IMR-90 (cell line): ENCODE measurements around the gene TAAR9. TPM values are rescaled to one million over a fixed set of nuclear protein-coding genes. Genes with fewer than 3 reads are reported as not detected.

Source experiments
- ATAC-seq: fragments of 200-7000 bp; cut with Tn5 transposase; 2 replicates; pipeline ENCODE4 v1.9.1; 2020; ENCODE audit warnings: low read depth, mild to moderate bottlenecking, moderate library complexity
- BruUV-seq: library from RNA; stranded (reverse); fragments of 400-500 nt; replicated peaks from 2 replicates; lab custom pipeline; 2021; lab: Mats Ljungman, UMichigan
- CTCF ChIA-PET: fragments of 300-600 bp; formaldehyde crosslinking; extraction: SDS; loops from one replicate; lab custom pipeline; 2021; ENCODE audit warnings: antibody characterized with exemption; lab: Yijun Ruan, JAX
- POLR2A ChIA-PET: fragments of 300-600 bp; sonication (Branson Sonifier 250); formaldehyde crosslinking; loops from one replicate; lab custom pipeline; 2022; ENCODE audit warnings: antibody characterized with exemption; ENCODE audit not compliant: unreplicated experiment; lab: Charles Lee
- DNase-seq: peaks from one replicate; pipeline ENCODE4 v3.0.0; 2013
- H2AFZ ChIP-seq: replicated peaks from 2 replicates; pipeline ENCODE3; 2013; ENCODE audit warnings: low read length, mild to moderate bottlenecking; ENCODE audit not compliant: poor library complexity
- H2AK5ac ChIP-seq: 2 replicates; pipeline ENCODE4 v1.6.1; 2013; ENCODE audit warnings: low read depth, low read length, inconsistent platforms
- H2AK9ac ChIP-seq: replicated peaks from 2 replicates; pipeline ENCODE3; 2013; ENCODE audit warnings: mild to moderate bottlenecking, low read depth, low read length, moderate library complexity; ENCODE audit not compliant: poor library complexity
- H2BK120ac ChIP-seq: 2 replicates; pipeline ENCODE4 v1.6.1; 2013; ENCODE audit warnings: low read depth, low read length, inconsistent platforms
- H2BK15ac ChIP-seq: 3 replicates; pipeline ENCODE4 v1.6.1; 2013; ENCODE audit warnings: low read depth, low read length, inconsistent platforms
- H2BK20ac ChIP-seq: 2 replicates; pipeline ENCODE4 v1.6.1; 2013; ENCODE audit warnings: low read depth, mild to moderate bottlenecking, inconsistent platforms, low read length, moderate library complexity
- H2BK5ac ChIP-seq: 2 replicates; pipeline ENCODE4 v1.6.1; 2013; ENCODE audit warnings: mild to moderate bottlenecking, low read depth, low read length, inconsistent platforms; ENCODE audit not compliant: poor library complexity, severe bottlenecking
- H3K14ac ChIP-seq: replicated peaks from 2 replicates; pipeline ENCODE4 v1.6.1; 2013; ENCODE audit warnings: low read depth, low read length, inconsistent platforms
- H3K18ac ChIP-seq: 2 replicates; pipeline ENCODE4 v1.6.1; 2013; ENCODE audit warnings: low read depth, low read length, control low read depth
- H3K23ac ChIP-seq: 2 replicates; pipeline ENCODE4 v1.6.1; 2013; ENCODE audit warnings: low read depth, low read length, inconsistent platforms
- H3K27ac ChIP-seq: 2 replicates; pipeline ENCODE4 v1.5.1; 2013; ENCODE audit warnings: mild to moderate bottlenecking, control low read depth, low read length; ENCODE audit not compliant: insufficient read depth
- H3K27me3 ChIP-seq: 2 replicates; pipeline ENCODE4 v1.6.1; 2013; ENCODE audit warnings: low read length; ENCODE audit not compliant: control insufficient read depth, insufficient read depth
- H3K36me3 ChIP-seq: 2 replicates; pipeline ENCODE4 v1.6.1; 2013; ENCODE audit warnings: low read length, mixed read lengths; ENCODE audit not compliant: control insufficient read depth, insufficient read depth
- H3K4ac ChIP-seq: 2 replicates; pipeline ENCODE4 v1.6.1; 2013; ENCODE audit warnings: low read depth, low read length, inconsistent platforms
- H3K4me1 ChIP-seq: 2 replicates; pipeline ENCODE4 v1.6.1; 2013; ENCODE audit warnings: low read length, mixed read lengths; ENCODE audit not compliant: control insufficient read depth, insufficient read depth
- H3K4me2 ChIP-seq: 2 replicates; pipeline ENCODE4 v1.6.1; 2013; ENCODE audit warnings: low read depth, mild to moderate bottlenecking, control low read depth, low read length, moderate library complexity
- H3K4me3 ChIP-seq: 2 replicates; pipeline ENCODE4 v1.5.1; 2013; ENCODE audit warnings: low read depth, mild to moderate bottlenecking, control low read depth, low read length, moderate library complexity; ENCODE audit not compliant: insufficient read depth
- H3K56ac ChIP-seq: 2 replicates; pipeline ENCODE4 v1.6.1; 2013; ENCODE audit warnings: low read length, inconsistent platforms; ENCODE audit not compliant: insufficient read depth; ENCODE audit errors: extremely low read depth
- H3K79me1 ChIP-seq, 2 experiments: 2 replicates each; pipeline ENCODE4 v1.6.1; 2013; ENCODE audit warnings: low read length in 2 of 2, inconsistent platforms in 1 of 2, low read depth in 1 of 2
- H3K9ac ChIP-seq: 2 replicates; pipeline ENCODE4 v1.6.1; 2013; ENCODE audit warnings: low read depth, low read length, control low read depth
- H3K9me1 ChIP-seq: 2 replicates; pipeline ENCODE4 v1.6.1; 2013; ENCODE audit warnings: low read length, inconsistent platforms; ENCODE audit not compliant: insufficient read depth
- H3K9me3 ChIP-seq: 2 replicates; pipeline ENCODE4 v1.6.1; 2013; ENCODE audit warnings: low read length; ENCODE audit not compliant: control insufficient read depth, insufficient read depth
- H4K20me1 ChIP-seq: 2 replicates; pipeline ENCODE4 v1.6.1; 2013; ENCODE audit warnings: low read length, inconsistent platforms; ENCODE audit not compliant: insufficient read depth
- H4K5ac ChIP-seq: 2 replicates; pipeline ENCODE4 v1.6.1; 2013; ENCODE audit warnings: mild to moderate bottlenecking, low read depth, low read length, control low read depth
- H4K8ac ChIP-seq, 2 experiments: 2 replicates each; pipeline ENCODE4 v1.6.1; 2013; ENCODE audit warnings: low read depth in 2 of 2, low read length in 2 of 2, control low read depth in 1 of 2, inconsistent platforms in 1 of 2
- H4K91ac ChIP-seq: 2 replicates; pipeline ENCODE4 v1.6.1; 2013; ENCODE audit warnings: low read depth, low read length, inconsistent platforms; ENCODE audit not compliant: insufficient read depth
- BHLHE40 ChIP-seq: fragments of 150-350 bp; IDR thresholded peaks from 2 replicates; pipeline ENCODE4 v1.6.1; 2016; ENCODE audit warnings: mild to moderate bottlenecking, low read depth, low read length
- CEBPB ChIP-seq: IDR thresholded peaks from 2 replicates; pipeline ENCODE4 v1.6.1; 2012; ENCODE audit warnings: low read depth, low read length, improper control_type of control experiment
- CHD1 ChIP-seq: IDR thresholded peaks from 2 replicates; pipeline ENCODE4 v1.6.1; 2012; ENCODE audit warnings: low read depth, low read length, improper control_type of control experiment
- CTCF ChIP-seq: conservative IDR thresholded peaks from 2 replicates; pipeline ENCODE4 v1.5.1; 2012; ENCODE audit warnings: mild to moderate bottlenecking, low read depth, low read length, improper control_type of control experiment
- ELK1 ChIP-seq: fragments of 150-350 bp; IDR thresholded peaks from 2 replicates; pipeline ENCODE4 v1.6.1; 2016; ENCODE audit warnings: low read depth, mild to moderate bottlenecking, low read length, moderate library complexity, borderline replicate concordance
- MAZ ChIP-seq: IDR thresholded peaks from 2 replicates; pipeline ENCODE4 v1.6.1; 2012; ENCODE audit warnings: low read depth, mild to moderate bottlenecking, low read length, improper control_type of control experiment, moderate library complexity, borderline replicate concordance
- MXI1 ChIP-seq: IDR thresholded peaks from 2 replicates; pipeline ENCODE4 v1.6.1; 2012; ENCODE audit warnings: low read depth, mild to moderate bottlenecking, low read length, moderate library complexity, borderline replicate concordance
- RCOR1 ChIP-seq: IDR thresholded peaks from 2 replicates; pipeline ENCODE4 v1.6.1; 2012; ENCODE audit warnings: mild to moderate bottlenecking, low read length, improper control_type of control experiment; ENCODE audit not compliant: insufficient replicate concordance
- RFX5 ChIP-seq: IDR thresholded peaks from 2 replicates; pipeline ENCODE4 v1.8.0; 2012; ENCODE audit warnings: low read depth, mild to moderate bottlenecking, low read length, moderate library complexity
- SMC3 ChIP-seq: fragments of 150-350 bp; IDR thresholded peaks from 2 replicates; pipeline ENCODE4 v1.6.1; 2016; ENCODE audit warnings: low read depth, mild to moderate bottlenecking, antibody characterized with exemption, low read length, moderate library complexity
- USF2 ChIP-seq: fragments of 150-350 bp; IDR thresholded peaks from 2 replicates; pipeline ENCODE4 v1.6.1; 2017; ENCODE audit warnings: mild to moderate bottlenecking, antibody characterized with exemption, low read length, low read depth
- WGBS, 2 experiments: methylation state at CpG; one replicate each; pipeline versions ENCODE4 v1.1.5 to v1.1.7; 2013; ENCODE audit warnings: missing lambda C conversion rate in 2 of 2; ENCODE audit not compliant: insufficient read length in 1 of 2; ENCODE audit errors: extremely low coverage in 2 of 2; 5-methylcytosine and 5-hydroxymethylcytosine counted together
- dilution Hi-C: fragments of 300-500 bp; cut with HindIII; formaldehyde crosslinking; loops from one replicate; pipeline ENCODE4 v1.14.3; 2018; ENCODE audit warnings: low sequenced_read_pairs; ENCODE audit not compliant: unreplicated experiment
- in situ Hi-C: fragments of 300-500 bp; cut with MboI; formaldehyde crosslinking; loops from 3 replicates; pipeline ENCODE4 v1.14.3; 2019; ENCODE audit warnings: low sequenced_read_pairs, inconsistent platforms, mixed read lengths
- intact Hi-C: fragments of 100-400 bp; cut with micrococcal nuclease; formaldehyde crosslinking; loops from 2 replicates; pipeline ENCODE4 v1.10.0; 2022
- polyA plus RNA-seq, 3 experiments: library from polyadenylated mRNA; depleted of rRNA; stranded (reverse); fragments of >200 nt; gene quantifications; 2 replicates each; pipeline ENCODE4 v1.2.3, GENCODE V29; 2012; ENCODE audit warnings: low replicate concordance in 1 of 3
- total RNA-seq: library from RNA; depleted of rRNA; stranded (reverse); fragments of >200 nt; gene quantifications from 2 replicates; pipeline ENCODE4 v1.2.3, GENCODE V29; 2012

Gene TAAR9
- total and polyA plus RNA-seq, 2 of the 4 experiments (the other 2 are of a cell fraction) = not detected

GRCh38 chr6:132525866-132526265 is 12.2 kb upstream of the TAAR9 start:
- DNase-seq (no peak), ATAC-seq (no peak)
- in situ Hi-C loops = no loop called here
- BruUV-seq = no TSS peak
- H3K9me1 ChIP-seq = no peaks in the 10 kb centered on the region
- dilution Hi-C loops = no loop called here
- no peak overlapping the region for H2AK5ac ChIP-seq
- TF ChIP-seq BHLHE40 (no peak), MAZ (no peak), CTCF (no peak), USF2 (no peak), MXI1 (no peak), CHD1 (no peak), RCOR1 (no peak), RFX5 (no peak), SMC3 (no peak), CEBPB (no peak), ELK1 (no peak)
- no peaks in the 10 kb centered on the region for H3K36me3 ChIP-seq
- intact Hi-C loops = no loop called here
- H2AK9ac ChIP-seq = no peak overlapping the region
- H4K20me1 ChIP-seq = no peaks in the 10 kb centered on the region
- H3K14ac ChIP-seq = no peak overlapping the region
- H3K18ac ChIP-seq = no peak overlapping the region
- no CpG with 5 or more reads among the region's 4 CpGs for WGBS, 2 experiments
- no peak overlapping the region for H3K4me2 ChIP-seq
- no peak overlapping the region for H3K4me3 ChIP-seq
- H4K5ac ChIP-seq = no peak overlapping the region
- H3K4ac ChIP-seq = no peak overlapping the region
- H3K9me3 ChIP-seq = peaks cover 6% of the 10 kb centered on the region; the same call in 1 of the 2 replicates
- H2AFZ ChIP-seq = no peak overlapping the region
- no peak overlapping the region for H3K56ac ChIP-seq
- no peak overlapping the region for H3K23ac ChIP-seq
- H3K27ac ChIP-seq = no peak overlapping the region
- no peak overlapping the region for H2BK15ac ChIP-seq
- ChIA-PET POLR2A (no interaction called here), CTCF (no interaction called here)
- no peak overlapping the region for H4K8ac ChIP-seq
- no peak overlapping the region for H2BK5ac ChIP-seq
- no peak overlapping the region for H2BK20ac ChIP-seq
- H2BK120ac ChIP-seq = no peak overlapping the region
- H3K4me1 ChIP-seq = no peaks in the 10 kb centered on the region
- H4K91ac ChIP-seq = no peak overlapping the region
- H3K27me3 ChIP-seq = peaks cover 27% of the 10 kb centered on the region
- no peak overlapping the region for H3K9ac ChIP-seq
- no peaks in the 10 kb centered on the region for H3K79me1 ChIP-seq
